GM12892 (cell line): ENCODE results near the gene FAM118B.

ENCODE experiments used
- DNase-seq: peaks from one replicate; pipeline ENCODE4 v3.0.0; 2011; ENCODE audit not compliant: insufficient read length
- FAIRE-seq: peaks from 2 replicates; lab custom pipeline; 2011; peaks lifted over from hg19 to GRCh38; lab: Jason Lieb, UNC
- POLR2A ChIP-seq: IDR thresholded peaks from 2 replicates; pipeline ENCODE4 v1.6.1; 2011; ENCODE audit warnings: low read depth, low read length, control low read depth
- POLR2AphosphoS5 ChIP-seq: IDR thresholded peaks from 2 replicates; pipeline ENCODE4 v1.6.1; 2011; ENCODE audit warnings: low read depth, low read length, control low read depth
- TAF1 ChIP-seq: IDR thresholded peaks from 2 replicates; pipeline ENCODE4 v1.6.1; 2011; ENCODE audit warnings: low read depth, mild to moderate bottlenecking, control low read depth, low read length, borderline replicate concordance

FAM118B gene

GRCh38 chr11:126282736-126283591, 71.4 kb downstream of the FAM118B start, which contains the start of gene TIRAP:
TSS of gene TIRAP (plus strand) at chr11:126283093. CDS start at chr11:126290895, 7,802 bp downstream.
- peak; percentile 89 for FAIRE-seq
- TF ChIP-seq POLR2AphosphoS5 (no peak), POLR2A (peak; percentile 73; the same call in 1 of the 2 replicates), TAF1 (0 out of 2 replicates have a peak, but pooled peaks have one; percentile 11)

GRCh38 chr11:126284829-126285228, 73.2 kb downstream of the FAM118B start:
- DNase-seq (no peak), FAIRE-seq (peak; percentile 83)
- no peak for TF ChIP-seq POLR2A
- TF ChIP-seq POLR2AphosphoS5: no peak
- TF ChIP-seq TAF1: no peak

More at GRCh38 chr11:126282736-126283591, 71.4 kb downstream of the FAM118B start, which contains the start of gene TIRAP:
- peak; percentile 62 for DNase-seq

- no peak for FAIRE-seq
- TF ChIP-seq TAF1 (no peak), POLR2A (no peak), POLR2AphosphoS5 (no peak)
- DNase-seq: no peak
Measured at GRCh38 chr11:126288237-126288636, 76.7 kb downstream of the FAM118B start.

- FAIRE-seq (no peak), DNase-seq (no peak)
- no peak for TF ChIP-seq POLR2AphosphoS5
- TF ChIP-seq TAF1: no peak
- no peak for TF ChIP-seq POLR2A
Measured at GRCh38 chr11:126290887-126291286, 79.3 kb downstream of the FAM118B start.

- FAIRE-seq (peak; percentile 89), DNase-seq (no peak)
- peak; percentile 37; the same call in 1 of the 2 replicates for TF ChIP-seq POLR2A
- no peak for TF ChIP-seq POLR2AphosphoS5
Measured at GRCh38 chr11:126293726-126294125, 82.1 kb downstream of the FAM118B start.

GRCh38 chr11:126297004-126297403, 85.4 kb downstream of the FAM118B start:
- no peak for FAIRE-seq
- TF ChIP-seq POLR2A (no peak), TAF1 (no peak), POLR2AphosphoS5 (no peak)
- no peak for DNase-seq

GRCh38 chr11:126303623-126304456, 92.3 kb downstream of the FAM118B start, which contains the start of gene DCPS:
TSS of gene DCPS (plus strand) at chr11:126304060. CDS start at chr11:126304081, 21 bp downstream.
- FAIRE-seq: peak; percentile 100

GRCh38 chr11:126304457-126305075, 93.0 kb downstream of the FAM118B start:
- FAIRE-seq: no peak
- no peak for DNase-seq
- TF ChIP-seq POLR2A: peak; percentile 33; the same call in 1 of the 2 replicates
- TF ChIP-seq POLR2AphosphoS5: peak; percentile 53; the same call in 1 of the 2 replicates
- TF ChIP-seq TAF1: no peak

More at GRCh38 chr11:126303623-126304456, 92.3 kb downstream of the FAM118B start, which contains the start of gene DCPS:
- peak; percentile 94 for DNase-seq
- TF ChIP-seq POLR2AphosphoS5: peak; percentile 92
- peak; percentile 89 for TF ChIP-seq TAF1
- peak; percentile 97 for TF ChIP-seq POLR2A

GRCh38 chr11:126305699-126306098, 94.1 kb downstream of the FAM118B start:
- no peak for DNase-seq
- no peak for TF ChIP-seq POLR2A
- no peak for TF ChIP-seq TAF1
- no peak for TF ChIP-seq POLR2AphosphoS5
- peak; percentile 58 for FAIRE-seq

GRCh38 chr11:126307706-126308105, 96.1 kb downstream of the FAM118B start:
- TF ChIP-seq POLR2AphosphoS5 (no peak), POLR2A (no peak), TAF1 (no peak)
- peak; percentile 72 for FAIRE-seq
- no peak for DNase-seq
